HG03103 (cell line): ENCODE measurements around the gene SNCA.

Experiments
- ATAC-seq: cut with Tn5 transposase; IDR thresholded peaks from one replicate; pipeline ENCODE4 v1.9.1; 2021; ENCODE audit warnings: low read depth; ENCODE audit not compliant: unreplicated experiment

The SNCA gene

GRCh38 chr4:89712827-89713226 lies 124.1 kb downstream of the SNCA start:
- ATAC-seq: no peak

- no peak for ATAC-seq
Observed at GRCh38 chr4:89712141-89712540, 124.8 kb downstream of the SNCA start.

GRCh38 chr4:89708903-89709421 lies 128.0 kb downstream of the SNCA start:
- no peak for ATAC-seq

- ATAC-seq: no peak
Observed at GRCh38 chr4:89707467-89707866, 129.5 kb downstream of the SNCA start.

GRCh38 chr4:89704651-89705395 lies 132.1 kb downstream of the SNCA start:
- no peak for ATAC-seq

- ATAC-seq: no peak
Observed at GRCh38 chr4:89703829-89704590, 133.0 kb downstream of the SNCA start.

GRCh38 chr4:89700766-89701423 lies 136.1 kb downstream of the SNCA start:
- ATAC-seq: no peak

- no peak for ATAC-seq
Observed at GRCh38 chr4:89685690-89686089, 151.3 kb downstream of the SNCA start.

GRCh38 chr4:89685277-89685676 lies 151.7 kb downstream of the SNCA start:
- no peak for ATAC-seq

- ATAC-seq: no peak
Observed at GRCh38 chr4:89684536-89684935, 152.4 kb downstream of the SNCA start.

- ATAC-seq: no peak
Observed at GRCh38 chr4:89682808-89683207, 154.2 kb downstream of the SNCA start.

- no peak for ATAC-seq
Observed at GRCh38 chr4:89681671-89682070, 155.3 kb downstream of the SNCA start.

- ATAC-seq: no peak
Observed at GRCh38 chr4:89681219-89681618, 155.7 kb downstream of the SNCA start.

GRCh38 chr4:89674876-89675459 lies 162.0 kb downstream of the SNCA start:
- no peak for ATAC-seq
